Measurements from ENCODE around the gene PPM1L.

The PPM1L gene

GRCh38 chr3:160808838-160809237, 52.8 kb downstream of the PPM1L start:
- Histone ChIP-seq H4K8ac (ENCODE audit: low read length) (no peak overlapping the region), H3K14ac (ENCODE audit: low read length in 2 of 2) (peak overlapping the region in 1 of 2 experiments; percentile 36), H3K4ac (ENCODE audit: low read depth in 1 of 2, low read length in 2 of 2) (no peak overlapping the region), H2AFZ (ENCODE audit: low read depth, low read length) (no peak overlapping the region), H4K91ac (ENCODE audit: low read length) (no peak overlapping the region), H3K9ac (ENCODE audit: low read length) (no peak overlapping the region), H2BK5ac (ENCODE audit: low read depth, low read length, poor library complexity, severe bottlenecking) (no peak overlapping the region), H3K79me1 (replicated peaks; ENCODE audit: low read length, poor library complexity, severe bottlenecking) (no peaks in the 10 kb centered on the region), H3K27ac (ENCODE audit: low read length, poor library complexity, severe bottlenecking) (no peak overlapping the region), H3K4me3 (ENCODE audit: insufficient read depth in 1 of 2, low read depth in 1 of 2, low read length in 2 of 2) (no peak overlapping the region), H3K27me3 (ENCODE audit: control insufficient read depth in 1 of 2, insufficient read depth in 1 of 2, low read length in 2 of 2) (no peaks in the 10 kb centered on the region), H3K23ac (ENCODE audit: low read length in 2 of 2) (no peak overlapping the region), H2BK15ac (ENCODE audit: low read depth, poor library complexity, severe bottlenecking) (no peak overlapping the region), H3K9me3 (ENCODE audit: control insufficient read depth, low read length) (no peaks in the 10 kb centered on the region), H2BK120ac (ENCODE audit: low read depth, low read length) (no peak overlapping the region), H3K18ac (ENCODE audit: low read depth in 1 of 2, low read length in 2 of 2) (no peak overlapping the region), H3K4me1 (ENCODE audit: control insufficient read depth, insufficient read depth, low read depth, low read length) (no peaks in the 10 kb centered on the region), H2AK5ac (ENCODE audit: low read length, severe bottlenecking) (no peak overlapping the region), H3K4me2 (ENCODE audit: low read length, poor library complexity, severe bottlenecking) (no peak overlapping the region), H2BK12ac (ENCODE audit: low read length in 2 of 2) (peak overlapping the region in 1 of 2 experiments; percentile 14), H3K36me3 (ENCODE audit: control insufficient read depth in 1 of 2, insufficient read depth in 2 of 2, low read depth in 1 of 2, low read length in 2 of 2) (no peaks in the 10 kb centered on the region)
- no peak for DNase-seq
- 84% methylated on average over 3 of the region's 3 CpGs for WGBS

DNA sequence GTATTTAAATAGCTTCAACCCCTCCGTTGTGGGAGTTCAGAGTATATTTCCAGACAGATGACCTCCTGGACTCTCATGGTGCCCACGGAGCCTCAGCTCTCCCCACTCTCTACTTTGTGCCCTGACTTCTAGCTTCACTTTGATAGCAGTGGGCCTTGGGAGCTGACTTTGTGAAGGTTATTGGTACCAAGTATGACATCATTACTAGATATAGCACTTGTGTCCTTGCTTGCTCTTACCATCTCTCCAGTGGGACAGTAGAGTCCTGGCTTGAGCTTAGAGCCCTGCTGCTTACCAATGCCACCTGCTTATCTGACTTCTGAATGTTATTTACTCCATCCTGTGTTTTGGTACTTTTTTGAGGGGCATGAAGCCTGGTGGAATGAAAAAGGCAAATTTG, 53.4 kb downstream of the PPM1L start:
- H3K9ac ChIP-seq (ENCODE audit: low read length) = peak overlapping the region; percentile 55
- no peak overlapping the region for H2BK5ac ChIP-seq (ENCODE audit: low read depth, low read length, poor library complexity, severe bottlenecking)
- H3K36me3 ChIP-seq (ENCODE audit: control insufficient read depth in 1 of 2, insufficient read depth in 2 of 2, low read depth in 1 of 2, low read length in 2 of 2) = no peaks in the 10 kb centered on the region
- no peak overlapping the region for H2BK12ac ChIP-seq (ENCODE audit: low read length in 2 of 2)
- H4K91ac ChIP-seq (ENCODE audit: low read length) = no peak overlapping the region
- no peak overlapping the region for H4K8ac ChIP-seq (ENCODE audit: low read length)
- 72% methylated on average over 2 of the region's 2 CpGs for WGBS
- H2BK15ac ChIP-seq (ENCODE audit: low read depth, poor library complexity, severe bottlenecking) = no peak overlapping the region
- H3K4me2 ChIP-seq (ENCODE audit: low read length, poor library complexity, severe bottlenecking) = no peak overlapping the region
- no peak overlapping the region for H3K4ac ChIP-seq (ENCODE audit: low read depth in 1 of 2, low read length in 2 of 2)
- no peaks in the 10 kb centered on the region for H3K27me3 ChIP-seq (ENCODE audit: control insufficient read depth in 1 of 2, insufficient read depth in 1 of 2, low read length in 2 of 2)
- H3K27ac ChIP-seq (ENCODE audit: low read length, poor library complexity, severe bottlenecking) = no peak overlapping the region
- no peak overlapping the region for H2AFZ ChIP-seq (ENCODE audit: low read depth, low read length)
- no peak overlapping the region for H3K23ac ChIP-seq (ENCODE audit: low read length in 2 of 2)
- H3K79me1 ChIP-seq (replicated peaks; ENCODE audit: low read length, poor library complexity, severe bottlenecking) = no peaks in the 10 kb centered on the region
- no peaks in the 10 kb centered on the region for H3K9me3 ChIP-seq (ENCODE audit: control insufficient read depth, low read length)
- no peak overlapping the region for H3K4me3 ChIP-seq (ENCODE audit: insufficient read depth in 1 of 2, low read depth in 1 of 2, low read length in 2 of 2)
- no peak overlapping the region for H3K14ac ChIP-seq (ENCODE audit: low read length in 2 of 2)
- H2BK120ac ChIP-seq (ENCODE audit: low read depth, low read length) = no peak overlapping the region
- DNase-seq = no peak
- no peaks in the 10 kb centered on the region for H3K4me1 ChIP-seq (ENCODE audit: control insufficient read depth, insufficient read depth, low read depth, low read length)
- H2AK5ac ChIP-seq (ENCODE audit: low read length, severe bottlenecking) = no peak overlapping the region
- no peak overlapping the region for H3K18ac ChIP-seq (ENCODE audit: low read depth in 1 of 2, low read length in 2 of 2)

- no peaks in the 10 kb centered on the region for H3K4me1 ChIP-seq (ENCODE audit: control insufficient read depth, insufficient read depth, low read depth, low read length)
- no peak overlapping the region for H4K8ac ChIP-seq (ENCODE audit: low read length)
- peak overlapping the region; percentile 55 for H3K9ac ChIP-seq (ENCODE audit: low read length)
- no peak overlapping the region for H2AK5ac ChIP-seq (ENCODE audit: low read length, severe bottlenecking)
- no peak overlapping the region for H4K91ac ChIP-seq (ENCODE audit: low read length)
- H2BK15ac ChIP-seq (ENCODE audit: low read depth, poor library complexity, severe bottlenecking) = no peak overlapping the region
- WGBS = 97% methylated on average over 4 of the region's 4 CpGs
- peak overlapping the region in 1 of 2 experiments; percentile 12 for H3K4me3 ChIP-seq (ENCODE audit: insufficient read depth in 1 of 2, low read depth in 1 of 2, low read length in 2 of 2)
- H3K27me3 ChIP-seq (ENCODE audit: control insufficient read depth in 1 of 2, insufficient read depth in 1 of 2, low read length in 2 of 2) = no peaks in the 10 kb centered on the region
- H3K14ac ChIP-seq (ENCODE audit: low read length in 2 of 2) = no peak overlapping the region
- no peaks in the 10 kb centered on the region for H3K79me1 ChIP-seq (replicated peaks; ENCODE audit: low read length, poor library complexity, severe bottlenecking)
- no peaks in the 10 kb centered on the region for H3K9me3 ChIP-seq (ENCODE audit: control insufficient read depth, low read length)
- no peak overlapping the region for H3K4ac ChIP-seq (ENCODE audit: low read depth in 1 of 2, low read length in 2 of 2)
- DNase-seq = no peak
- no peak overlapping the region for H3K27ac ChIP-seq (ENCODE audit: low read length, poor library complexity, severe bottlenecking)
- H2BK5ac ChIP-seq (ENCODE audit: low read depth, low read length, poor library complexity, severe bottlenecking) = no peak overlapping the region
- no peak overlapping the region for H3K18ac ChIP-seq (ENCODE audit: low read depth in 1 of 2, low read length in 2 of 2)
- H2BK12ac ChIP-seq (ENCODE audit: low read length in 2 of 2) = no peak overlapping the region
- H3K23ac ChIP-seq (ENCODE audit: low read length in 2 of 2) = no peak overlapping the region
- no peak overlapping the region for H2AFZ ChIP-seq (ENCODE audit: low read depth, low read length)
- no peak overlapping the region for H2BK120ac ChIP-seq (ENCODE audit: low read depth, low read length)
- no peaks in the 10 kb centered on the region for H3K36me3 ChIP-seq (ENCODE audit: control insufficient read depth in 1 of 2, insufficient read depth in 2 of 2, low read depth in 1 of 2, low read length in 2 of 2)
- H3K4me2 ChIP-seq (ENCODE audit: low read length, poor library complexity, severe bottlenecking) = no peak overlapping the region
Observed at GRCh38 chr3:160810362-160811236, 54.6 kb downstream of the PPM1L start.

DNA sequence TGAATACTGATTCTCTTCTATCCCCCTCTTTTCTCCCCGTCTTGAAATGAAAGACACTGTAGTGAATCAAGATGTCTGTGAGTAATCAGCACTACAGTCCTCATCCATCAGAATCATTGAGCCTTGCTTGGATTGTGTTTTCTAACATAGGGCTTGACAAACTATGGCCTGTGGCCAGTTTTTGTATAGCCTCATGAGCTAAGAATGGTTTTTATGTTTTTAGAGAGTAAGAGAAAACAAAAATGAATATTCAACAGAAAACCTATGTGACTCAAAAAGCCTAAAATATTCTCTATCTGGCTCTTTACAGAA, 55.2 kb downstream of the PPM1L start:
- H3K79me1 ChIP-seq (replicated peaks; ENCODE audit: low read length, poor library complexity, severe bottlenecking) = no peaks in the 10 kb centered on the region
- H3K27me3 ChIP-seq (ENCODE audit: control insufficient read depth in 1 of 2, insufficient read depth in 1 of 2, low read length in 2 of 2) = no peaks in the 10 kb centered on the region
- peak overlapping the region in 1 of 2 experiments; percentile 12 for H3K4me3 ChIP-seq (ENCODE audit: insufficient read depth in 1 of 2, low read depth in 1 of 2, low read length in 2 of 2)
- no peak overlapping the region for H3K27ac ChIP-seq (ENCODE audit: low read length, poor library complexity, severe bottlenecking)
- H3K9me3 ChIP-seq (ENCODE audit: control insufficient read depth, low read length) = no peaks in the 10 kb centered on the region
- H3K4me1 ChIP-seq (ENCODE audit: control insufficient read depth, insufficient read depth, low read depth, low read length) = no peaks in the 10 kb centered on the region
- no peak overlapping the region for H3K14ac ChIP-seq (ENCODE audit: low read length in 2 of 2)
- 60% methylated on average over 1 of the region's 1 CpG for WGBS
- no peak overlapping the region for H2BK12ac ChIP-seq (ENCODE audit: low read length in 2 of 2)
- H3K36me3 ChIP-seq (ENCODE audit: control insufficient read depth in 1 of 2, insufficient read depth in 2 of 2, low read depth in 1 of 2, low read length in 2 of 2) = no peaks in the 10 kb centered on the region
- H4K91ac ChIP-seq (ENCODE audit: low read length) = no peak overlapping the region
- H2BK120ac ChIP-seq (ENCODE audit: low read depth, low read length) = no peak overlapping the region
- H4K8ac ChIP-seq (ENCODE audit: low read length) = no peak overlapping the region
- H3K9ac ChIP-seq (ENCODE audit: low read length) = peak overlapping the region; percentile 22
- no peak overlapping the region for H2BK15ac ChIP-seq (ENCODE audit: low read depth, poor library complexity, severe bottlenecking)
- no peak overlapping the region for H2AK5ac ChIP-seq (ENCODE audit: low read length, severe bottlenecking)
- H3K18ac ChIP-seq (ENCODE audit: low read depth in 1 of 2, low read length in 2 of 2) = no peak overlapping the region
- no peak overlapping the region for H3K4ac ChIP-seq (ENCODE audit: low read depth in 1 of 2, low read length in 2 of 2)
- no peak overlapping the region for H3K23ac ChIP-seq (ENCODE audit: low read length in 2 of 2)
- no peak overlapping the region for H2AFZ ChIP-seq (ENCODE audit: low read depth, low read length)
- no peak for DNase-seq
- H3K4me2 ChIP-seq (ENCODE audit: low read length, poor library complexity, severe bottlenecking) = no peak overlapping the region
- H2BK5ac ChIP-seq (ENCODE audit: low read depth, low read length, poor library complexity, severe bottlenecking) = no peak overlapping the region

Data from mesenchymal stem cell (in vitro differentiated cells and primary cell).